Measurements from ENCODE around the gene MESD. TPM values are rescaled to one million over a fixed set of nuclear protein-coding genes. Genes with fewer than 3 reads are reported as not detected.
"Not testable (repeated sequence)": the region's sequence is repeated elsewhere in the genome, so short reads cannot be mapped to it uniquely, and the experiment has no call there.

Gene MESD
- total RNA-seq, 1 experiment from 2014 or later: 28.2 TPM

DNA sequence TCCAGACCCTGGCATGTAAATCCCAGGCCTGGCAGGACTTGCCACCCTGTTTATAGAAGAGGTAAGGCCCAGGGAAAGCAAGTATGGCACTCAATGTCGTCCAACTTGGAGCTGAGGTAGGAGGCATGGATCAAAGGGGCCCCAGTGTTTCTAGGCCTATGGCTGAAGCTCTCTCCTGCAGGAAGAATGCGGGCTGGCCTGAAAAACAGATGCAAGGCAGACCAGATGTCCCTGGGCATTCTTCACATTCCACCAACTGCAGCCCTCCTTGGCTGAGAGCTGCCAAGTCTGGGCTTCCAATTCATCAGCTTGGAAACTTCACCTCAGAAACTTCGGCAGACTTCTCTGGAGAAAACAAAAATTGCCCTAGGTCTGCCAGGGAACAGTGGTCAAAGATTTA, 22.2 kb downstream of the MESD start:
- ATAC-seq: no peak
- intact Hi-C loops (cut with micrococcal nuclease; ENCODE audit: unreplicated experiment): no loop called here
- in situ Hi-C loops (cut with HindIII; ENCODE audit: low pct_unique_long_range_greater_than_20kb, low sequenced_read_pairs): no loop called here

DNA sequence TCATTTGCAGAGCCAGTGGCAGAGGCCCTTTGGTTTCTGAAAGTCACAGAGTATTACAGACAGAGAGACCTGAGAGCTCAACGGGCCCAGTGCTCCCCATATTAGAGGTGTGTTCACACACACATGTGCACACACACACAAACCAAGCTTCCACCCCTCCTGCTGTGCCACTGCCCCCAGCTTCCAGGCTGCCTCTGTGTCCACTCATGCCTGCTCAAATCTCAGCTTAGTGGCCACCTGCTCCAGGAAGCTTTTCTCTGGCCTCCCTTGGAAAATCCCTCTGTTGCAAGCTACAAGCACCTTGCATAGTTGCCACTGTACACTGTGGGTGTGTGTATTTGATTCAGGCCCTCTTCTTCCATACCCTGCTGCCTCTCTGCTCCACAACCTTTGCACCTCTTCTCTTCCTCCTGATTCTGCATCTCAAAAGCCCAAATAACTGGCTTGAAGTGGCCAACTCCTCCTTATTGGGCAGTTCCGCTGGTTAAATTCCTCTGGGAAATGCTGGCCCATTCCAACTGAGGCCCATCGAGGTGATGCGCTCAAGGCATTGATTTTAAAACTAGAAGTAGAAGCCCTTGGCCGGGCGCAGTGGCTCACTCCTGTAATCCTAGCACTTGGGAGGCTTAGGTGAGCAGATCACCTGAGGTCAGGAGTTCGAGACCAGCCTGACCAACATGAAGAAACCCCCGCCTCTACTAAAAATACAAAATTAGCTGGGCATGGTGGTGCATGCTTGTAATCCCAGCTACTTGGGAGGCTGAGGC, 23.0 kb downstream of the MESD start:
- no TSS peak for BruUV-seq (replicated peaks)
- Histone ChIP-seq H3K36me3 (ENCODE audit: control insufficient read depth, insufficient read depth, low read length) (no peaks in the 10 kb centered on the region), H3K9me3 (ENCODE audit: control insufficient read depth, insufficient read depth, low read depth, low read length) (no peaks in the 10 kb centered on the region), H3K4me1 (ENCODE audit: control insufficient read depth, insufficient read depth, low read length) (no peaks in the 10 kb centered on the region), H3K27ac (ENCODE audit: low read length) (no peak overlapping the region), H3K4me3 (ENCODE audit: low read depth in 2 of 2, low read length in 2 of 2) (no peak overlapping the region), H3K27me3 (ENCODE audit: control insufficient read depth, insufficient read depth, low read length) (no peaks in the 10 kb centered on the region)
- intact Hi-C loops (cut with micrococcal nuclease; ENCODE audit: unreplicated experiment): no loop called here
- CTCF ChIA-PET: no interaction called here
- POLR2A ChIA-PET: no interaction called here
- DNase-seq (ENCODE audit: low read depth, low spot score) (no peak), ATAC-seq (no peak)
- in situ Hi-C loops (cut with HindIII; ENCODE audit: low pct_unique_long_range_greater_than_20kb, low sequenced_read_pairs): no loop called here
- TF ChIP-seq, protein P1, sequence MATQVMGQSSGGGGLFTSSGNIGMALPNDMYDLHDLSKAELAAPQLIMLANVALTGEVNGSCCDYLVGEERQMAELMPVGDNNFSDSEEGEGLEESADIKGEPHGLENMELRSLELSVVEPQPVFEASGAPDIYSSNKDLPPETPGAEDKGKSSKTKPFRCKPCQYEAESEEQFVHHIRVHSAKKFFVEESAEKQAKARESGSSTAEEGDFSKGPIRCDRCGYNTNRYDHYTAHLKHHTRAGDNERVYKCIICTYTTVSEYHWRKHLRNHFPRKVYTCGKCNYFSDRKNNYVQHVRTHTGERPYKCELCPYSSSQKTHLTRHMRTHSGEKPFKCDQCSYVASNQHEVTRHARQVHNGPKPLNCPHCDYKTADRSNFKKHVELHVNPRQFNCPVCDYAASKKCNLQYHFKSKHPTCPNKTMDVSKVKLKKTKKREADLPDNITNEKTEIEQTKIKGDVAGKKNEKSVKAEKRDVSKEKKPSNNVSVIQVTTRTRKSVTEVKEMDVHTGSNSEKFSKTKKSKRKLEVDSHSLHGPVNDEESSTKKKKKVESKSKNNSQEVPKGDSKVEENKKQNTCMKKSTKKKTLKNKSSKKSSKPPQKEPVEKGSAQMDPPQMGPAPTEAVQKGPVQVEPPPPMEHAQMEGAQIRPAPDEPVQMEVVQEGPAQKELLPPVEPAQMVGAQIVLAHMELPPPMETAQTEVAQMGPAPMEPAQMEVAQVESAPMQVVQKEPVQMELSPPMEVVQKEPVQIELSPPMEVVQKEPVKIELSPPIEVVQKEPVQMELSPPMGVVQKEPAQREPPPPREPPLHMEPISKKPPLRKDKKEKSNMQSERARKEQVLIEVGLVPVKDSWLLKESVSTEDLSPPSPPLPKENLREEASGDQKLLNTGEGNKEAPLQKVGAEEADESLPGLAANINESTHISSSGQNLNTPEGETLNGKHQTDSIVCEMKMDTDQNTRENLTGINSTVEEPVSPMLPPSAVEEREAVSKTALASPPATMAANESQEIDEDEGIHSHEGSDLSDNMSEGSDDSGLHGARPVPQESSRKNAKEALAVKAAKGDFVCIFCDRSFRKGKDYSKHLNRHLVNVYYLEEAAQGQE (IDR thresholded peaks at IDR 0.05; ENCODE audit: insufficient read depth in 1 of 2, low read depth in 2 of 2, low read length in 1 of 2): no peak
- no peak for TF ChIP-seq CTCF (IDR thresholded peaks at IDR 0.05)

More for the DNA sequence above, 22.2 kb downstream of the MESD start:
- ChIA-PET POLR2A (no interaction called here), CTCF (no interaction called here)
- Histone ChIP-seq H3K36me3 (ENCODE audit: control insufficient read depth, insufficient read depth, low read length) (no peaks in the 10 kb centered on the region), H3K27me3 (ENCODE audit: control insufficient read depth, insufficient read depth, low read length) (no peaks in the 10 kb centered on the region), H3K27ac (ENCODE audit: low read length) (no peak overlapping the region), H3K9me3 (ENCODE audit: control insufficient read depth, insufficient read depth, low read depth, low read length) (no peaks in the 10 kb centered on the region), H3K4me1 (ENCODE audit: control insufficient read depth, insufficient read depth, low read length) (no peaks in the 10 kb centered on the region), H3K4me3 (ENCODE audit: low read depth in 2 of 2, low read length in 2 of 2) (no peak overlapping the region)
- TF ChIP-seq SIN3A (IDR thresholded peaks at IDR 0.05; ENCODE audit: borderline replicate concordance, insufficient read depth, low read depth, low read length) (no peak), POLR2AphosphoS5 (IDR thresholded peaks at IDR 0.05; ENCODE audit: low read depth, low read length) (no peak), CTCF (IDR thresholded peaks at IDR 0.05) (no peak)
- no peak for DNase-seq (ENCODE audit: low read depth, low spot score)
- BruUV-seq (replicated peaks): no TSS peak

DNA sequence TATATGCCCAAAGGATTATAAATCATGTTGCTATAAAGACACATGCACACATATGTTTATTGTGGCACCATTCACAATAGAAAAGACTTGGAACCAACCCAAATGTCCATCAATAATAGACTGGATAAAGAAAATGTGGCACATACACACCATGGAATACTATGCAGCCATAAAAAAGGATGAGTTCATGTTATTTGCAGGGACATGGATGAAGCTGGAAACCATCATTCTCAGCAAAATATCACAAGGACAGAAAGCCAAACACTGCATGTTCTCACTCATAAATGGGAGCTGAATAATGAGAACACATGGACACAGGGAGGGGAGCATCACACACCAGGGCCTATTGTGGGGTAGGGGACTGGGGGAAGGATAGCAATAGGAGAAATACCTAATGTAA, 24.2 kb downstream of the MESD start:
- intact Hi-C loops (cut with micrococcal nuclease; ENCODE audit: unreplicated experiment); H3K36me3 ChIP-seq (ENCODE audit: control insufficient read depth, insufficient read depth, low read length); H3K4me1 ChIP-seq (ENCODE audit: control insufficient read depth, insufficient read depth, low read length); H3K27me3 ChIP-seq (ENCODE audit: control insufficient read depth, insufficient read depth, low read length); H3K27ac ChIP-seq (ENCODE audit: low read length); POLR2A ChIA-PET; DNase-seq (ENCODE audit: low read depth, low spot score); ATAC-seq; H3K9me3 ChIP-seq (ENCODE audit: control insufficient read depth, insufficient read depth, low read depth, low read length); BruUV-seq (replicated peaks); H3K4me3 ChIP-seq (ENCODE audit: low read depth in 2 of 2, low read length in 2 of 2); in situ Hi-C loops (cut with HindIII; ENCODE audit: low pct_unique_long_range_greater_than_20kb, low sequenced_read_pairs); CTCF ChIA-PET: not testable (repeated sequence)
